HUES6 (cell line): ENCODE measurements around the gene CGB3.
"Not testable (repeated sequence)": the region's sequence is repeated elsewhere in the genome, so short reads cannot be mapped to it uniquely, and the experiment has no call there.

Experiments used
- H3K27ac ChIP-seq: 2 replicates; pipeline ENCODE4 v1.7.0; 2013; ENCODE audit warnings: low read depth, mild to moderate bottlenecking, low read length, inconsistent platforms
- H3K27me3 ChIP-seq: 2 replicates; pipeline ENCODE4 v1.6.1; 2013; ENCODE audit warnings: low read length; ENCODE audit not compliant: control insufficient read depth, insufficient read depth
- H3K36me3 ChIP-seq: 2 replicates; pipeline ENCODE4 v1.6.1; 2013; ENCODE audit warnings: low read length; ENCODE audit not compliant: control insufficient read depth, insufficient read depth
- H3K4me1 ChIP-seq: 2 replicates; pipeline ENCODE4 v1.6.1; 2013; ENCODE audit warnings: low read length; ENCODE audit not compliant: control insufficient read depth, insufficient read depth
- H3K4me3 ChIP-seq: 2 replicates; pipeline ENCODE4 v1.5.1; 2013; ENCODE audit warnings: low read depth, low read length
- H3K9ac ChIP-seq: one replicate; pipeline ENCODE4 v1.6.1; 2013; ENCODE audit warnings: mild to moderate bottlenecking, low read length
- H3K9me3 ChIP-seq: 2 replicates; pipeline ENCODE4 v1.6.1; 2013; ENCODE audit warnings: low read depth, low read length; ENCODE audit not compliant: control insufficient read depth, insufficient read depth

Gene CGB3

DNA sequence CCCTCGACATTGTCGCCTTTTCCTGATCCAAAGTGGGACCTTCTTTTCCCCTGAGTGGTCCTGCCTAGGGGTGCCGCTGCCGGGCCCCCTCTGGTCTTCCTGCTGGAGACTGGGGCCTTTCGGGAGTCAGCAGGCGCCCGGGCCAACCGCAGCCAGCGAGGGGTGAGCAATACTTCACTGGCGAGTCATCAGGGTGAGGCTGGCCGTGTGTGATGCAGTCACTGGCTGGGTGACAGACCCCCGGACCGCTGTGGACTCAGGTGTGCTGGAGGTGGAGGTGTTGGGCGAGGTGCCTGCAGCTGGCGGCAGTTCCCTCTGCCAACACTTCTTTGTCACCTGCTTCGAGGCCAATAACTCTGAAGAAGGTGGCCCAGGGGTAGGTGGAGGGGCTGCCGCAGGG, 18.0 kb upstream of the CGB3 start:
- Histone ChIP-seq H3K27me3 (no peaks in the 10 kb centered on the region), H3K9me3 (no peaks in the 10 kb centered on the region), H3K9ac (no peak overlapping the region), H3K27ac (no peak overlapping the region), H3K4me3 (no peak overlapping the region), H3K4me1 (peaks cover 2% of the 10 kb centered on the region; the same call in 1 of the 2 replicates), H3K36me3 (no peaks in the 10 kb centered on the region)

DNA sequence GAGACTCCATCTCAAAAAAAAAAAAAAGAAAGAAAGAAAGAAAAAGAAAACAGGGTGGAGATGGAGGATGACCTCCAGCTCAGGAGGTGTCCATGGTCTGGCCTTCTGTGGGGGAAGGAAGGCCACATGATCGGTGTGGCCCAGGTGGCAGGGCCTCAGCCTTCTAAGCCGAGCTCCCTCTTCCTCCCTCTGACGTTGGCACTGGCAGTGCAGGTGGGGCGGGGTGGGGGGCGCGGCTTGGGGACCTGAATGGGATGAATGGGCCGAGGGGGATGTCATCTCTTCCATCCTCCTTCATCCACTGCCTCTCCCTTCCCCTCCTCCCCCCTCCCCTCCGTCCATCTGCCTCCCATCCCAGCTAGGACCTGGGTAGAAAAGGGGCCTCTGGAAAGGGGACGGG, 15.6 kb upstream of the CGB3 start:
- H3K4me1 ChIP-seq, H3K9ac ChIP-seq, H3K4me3 ChIP-seq, H3K27ac ChIP-seq, H3K9me3 ChIP-seq, H3K36me3 ChIP-seq, H3K27me3 ChIP-seq: not testable (repeated sequence)

DNA sequence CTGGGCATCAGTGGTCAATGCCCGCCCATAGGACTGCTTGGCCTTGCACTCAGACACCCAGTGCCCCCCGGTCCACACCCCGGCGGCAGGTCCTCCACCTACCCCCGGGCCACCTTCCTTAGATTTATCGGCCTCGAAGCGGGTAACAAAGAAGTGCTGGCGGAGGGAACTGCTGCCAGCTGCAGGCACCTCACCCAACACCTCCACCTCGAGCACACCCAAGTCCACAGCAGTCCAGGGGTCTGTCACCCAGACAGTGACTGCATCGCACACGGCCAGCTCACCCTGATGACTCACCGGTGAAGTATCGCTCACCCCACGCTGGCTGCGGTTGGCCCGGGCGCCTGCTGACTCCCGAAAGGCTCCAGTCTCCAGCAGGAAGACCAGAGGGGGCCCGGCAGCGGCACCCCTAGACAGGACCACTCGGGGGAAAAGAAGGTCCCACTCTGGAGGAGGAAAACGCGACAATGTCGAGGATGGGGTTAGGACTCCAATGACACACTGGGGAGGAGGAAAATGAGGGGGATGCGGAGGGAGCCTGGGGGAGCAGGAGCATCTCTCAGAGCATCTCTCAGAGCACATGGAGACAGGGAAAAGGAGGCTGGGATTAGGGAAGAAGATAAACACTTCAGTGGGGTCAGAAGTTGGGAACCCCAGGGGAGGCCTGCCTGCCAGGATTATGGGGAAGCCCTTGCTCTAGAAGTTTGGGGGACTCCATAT, 14.6 kb upstream of the CGB3 start:
- not testable (repeated sequence) for H3K4me1 ChIP-seq

DNA sequence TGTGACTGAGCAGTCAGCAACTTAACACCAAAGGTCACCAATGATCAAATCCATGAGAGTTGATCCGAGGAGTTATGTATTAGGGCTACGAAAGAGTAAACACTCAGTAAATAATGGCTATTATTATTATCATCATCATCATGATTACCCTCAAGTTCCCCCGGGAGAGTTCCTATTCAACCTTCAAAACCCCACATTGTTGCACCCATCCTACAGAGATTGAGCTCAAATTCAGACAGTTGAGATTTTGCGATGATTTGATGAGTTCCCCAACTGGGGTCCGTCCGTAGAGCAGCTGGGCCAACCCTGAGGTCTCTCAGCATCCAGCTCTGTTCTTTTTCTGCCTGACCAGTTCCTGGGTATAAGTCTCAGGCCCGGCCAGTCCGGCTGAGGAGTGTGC, 14.0 kb upstream of the CGB3 start:
- H3K9ac ChIP-seq, H3K9me3 ChIP-seq, H3K4me1 ChIP-seq, H3K27ac ChIP-seq, H3K36me3 ChIP-seq, H3K4me3 ChIP-seq, H3K27me3 ChIP-seq: not testable (repeated sequence)

More for the DNA sequence above, 14.6 kb upstream of the CGB3 start:
- H3K27ac ChIP-seq, H3K9ac ChIP-seq, H3K27me3 ChIP-seq, H3K36me3 ChIP-seq, H3K9me3 ChIP-seq, H3K4me3 ChIP-seq: not testable (repeated sequence)

DNA sequence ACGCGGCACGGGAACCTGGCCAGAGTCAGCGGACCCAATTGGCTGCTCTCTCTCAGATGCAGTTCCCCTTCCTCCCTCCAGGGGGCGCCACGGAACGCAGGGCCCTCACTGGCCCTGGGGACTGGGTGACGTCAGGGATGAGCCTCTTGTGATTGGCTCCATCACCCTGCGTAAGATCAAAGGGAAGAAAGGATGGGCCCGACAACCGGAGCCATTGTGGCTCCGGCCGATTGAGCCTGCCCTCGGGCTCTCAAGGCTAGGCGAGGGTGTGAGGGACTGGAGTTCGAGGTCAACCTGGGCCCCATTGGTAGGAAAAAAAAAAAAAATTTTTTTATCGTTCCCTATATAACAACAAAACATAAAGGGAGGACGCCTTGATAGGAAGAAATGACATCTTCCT, 12.7 kb upstream of the CGB3 start, which contains the start of gene CGB1:
Gene CGB1 (minus strand): TSS at position 81 of the 400 bp plus-strand sequence. CDS start 184 bp downstream, outside the sequence.
- not testable (repeated sequence) for H3K9ac ChIP-seq, H3K36me3 ChIP-seq, H3K27ac ChIP-seq, H3K4me1 ChIP-seq, H3K9me3 ChIP-seq, H3K27me3 ChIP-seq
- peak within 1 kb of the TSS; percentile 16; the same call in 1 of the 2 replicates for H3K4me3 ChIP-seq

DNA sequence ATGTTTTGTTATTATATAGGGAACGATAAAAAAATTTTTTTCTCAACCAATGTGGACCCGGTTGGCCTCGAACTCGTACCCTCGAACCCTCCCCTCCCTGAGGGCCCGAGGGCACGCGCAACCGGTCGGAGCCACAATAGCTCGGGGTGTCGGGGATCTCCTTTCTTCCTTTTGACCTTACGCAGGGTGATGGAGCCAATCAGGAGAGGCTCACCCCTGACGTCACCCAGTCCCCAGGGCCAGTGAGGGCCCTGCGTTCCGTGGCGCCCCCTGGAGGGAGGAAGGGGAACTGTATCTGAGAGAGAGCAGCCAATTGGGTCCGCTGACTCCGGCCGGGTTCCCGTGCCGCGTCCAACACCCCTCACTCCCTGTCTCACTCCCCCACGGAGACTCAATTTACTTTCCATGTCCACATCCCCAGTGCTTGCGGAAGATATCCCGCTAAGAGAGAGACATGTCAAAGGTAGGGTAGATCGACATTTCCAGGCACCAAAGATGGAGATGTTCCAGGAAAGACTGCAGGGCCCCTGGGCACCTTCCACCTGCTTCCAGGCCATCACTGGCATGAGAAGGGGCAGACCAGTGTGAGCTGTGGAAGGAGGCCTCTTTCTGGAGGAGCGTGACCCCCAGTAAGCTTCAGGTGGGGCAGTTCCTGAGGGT, 7.6 kb upstream of the CGB3 start, which contains the start of gene CGB2:
Gene CGB2 (plus strand): TSS at position 249 of the 660 bp plus-strand sequence. CDS start 206 bp downstream, at position 455.
- not testable (repeated sequence) for H3K9me3 ChIP-seq, H3K36me3 ChIP-seq, H3K27me3 ChIP-seq, H3K9ac ChIP-seq, H3K4me1 ChIP-seq, H3K27ac ChIP-seq
- peak within 1 kb of the TSS; percentile 37 for H3K4me3 ChIP-seq

DNA sequence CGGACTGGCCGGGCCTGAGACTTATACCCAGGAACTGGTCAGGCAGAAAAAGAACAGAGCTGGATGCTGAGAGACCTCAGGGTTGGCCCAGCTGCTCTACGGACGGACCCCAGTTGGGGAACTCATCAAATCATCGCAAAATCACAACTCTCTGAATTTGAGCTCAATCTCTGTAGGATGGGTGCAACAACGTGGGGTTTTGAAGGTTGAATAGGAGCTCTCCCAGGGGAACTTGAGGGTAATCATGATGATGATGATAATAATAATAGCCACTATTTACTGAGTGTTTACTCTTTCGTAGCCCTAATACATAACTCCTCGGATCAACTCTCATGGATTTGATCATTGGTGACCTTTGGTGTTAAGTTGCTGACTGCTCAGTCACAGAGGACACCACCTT, 6.2 kb upstream of the CGB3 start:
- not testable (repeated sequence) for H3K9ac ChIP-seq, H3K4me1 ChIP-seq, H3K27ac ChIP-seq, H3K9me3 ChIP-seq, H3K4me3 ChIP-seq, H3K27me3 ChIP-seq, H3K36me3 ChIP-seq

DNA sequence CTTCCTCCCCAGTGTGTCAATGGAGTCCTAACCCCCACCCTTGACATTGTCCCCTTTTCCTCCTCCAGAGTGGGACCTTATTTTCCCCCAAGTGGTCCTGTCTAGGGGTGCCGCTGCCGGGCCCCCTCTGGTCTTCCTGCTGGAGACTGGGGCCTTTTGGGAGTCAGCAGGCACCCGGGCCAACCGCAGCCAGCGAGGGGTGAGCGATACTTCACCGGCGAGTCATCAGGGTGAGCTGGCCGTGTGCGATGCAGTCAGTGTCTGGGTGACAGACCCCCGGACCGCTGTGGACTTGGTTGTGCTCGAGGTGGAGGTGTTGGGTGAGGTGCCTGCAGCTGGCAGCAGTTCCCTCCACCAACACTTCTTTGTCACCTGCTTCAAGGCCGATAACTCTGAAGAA, 5.6 kb upstream of the CGB3 start:
- H3K9me3 ChIP-seq, H3K4me3 ChIP-seq, H3K9ac ChIP-seq, H3K27me3 ChIP-seq, H3K27ac ChIP-seq, H3K36me3 ChIP-seq, H3K4me1 ChIP-seq: not testable (repeated sequence)

DNA sequence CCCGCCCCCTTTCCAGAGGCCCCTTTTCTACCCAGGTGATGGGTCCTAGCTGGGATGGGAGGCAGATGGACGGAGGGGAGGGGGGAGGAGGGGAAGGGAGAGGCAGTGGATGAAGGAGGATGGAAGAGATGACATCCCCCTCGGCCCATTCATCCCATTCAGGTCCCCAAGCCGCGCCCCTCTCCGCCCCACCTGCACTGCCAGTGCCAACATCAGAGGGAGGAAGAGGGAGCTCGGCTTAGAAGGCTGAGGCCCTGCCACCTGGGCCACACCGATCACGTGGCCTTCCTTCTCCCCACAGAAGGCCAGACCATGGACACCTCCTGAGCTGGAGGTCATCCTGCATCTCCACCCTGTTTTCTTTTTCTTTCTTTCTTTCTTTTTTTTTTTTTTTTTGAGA, 4.6 kb upstream of the CGB3 start:
- H3K9ac ChIP-seq, H3K36me3 ChIP-seq, H3K9me3 ChIP-seq, H3K4me1 ChIP-seq, H3K27me3 ChIP-seq, H3K27ac ChIP-seq, H3K4me3 ChIP-seq: not testable (repeated sequence)

DNA sequence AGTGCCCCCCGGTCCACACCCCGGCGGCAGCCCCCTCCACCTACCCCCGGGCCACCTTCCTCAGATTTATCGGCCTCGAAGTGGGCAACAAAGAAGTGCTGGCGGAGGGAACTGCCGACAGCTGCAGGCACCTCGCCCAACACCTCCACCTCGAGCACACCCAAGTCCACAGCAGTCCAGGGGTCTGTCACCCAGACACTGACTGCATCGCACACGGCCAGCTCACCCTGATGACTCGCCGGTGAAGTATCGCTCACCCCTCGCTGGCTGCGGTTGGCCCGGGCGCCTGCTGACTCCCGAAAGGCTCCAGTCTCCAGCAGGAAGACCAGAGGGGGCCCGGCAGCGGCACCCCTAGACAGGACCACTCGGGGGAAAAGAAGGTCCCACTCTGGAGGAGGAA, 1.5 kb upstream of the CGB3 start:
- H3K9ac ChIP-seq, H3K36me3 ChIP-seq, H3K27ac ChIP-seq, H3K9me3 ChIP-seq, H3K4me3 ChIP-seq, H3K4me1 ChIP-seq: not testable (repeated sequence)
- H3K27me3 ChIP-seq: peaks cover 12% of the 10 kb centered on the region

DNA sequence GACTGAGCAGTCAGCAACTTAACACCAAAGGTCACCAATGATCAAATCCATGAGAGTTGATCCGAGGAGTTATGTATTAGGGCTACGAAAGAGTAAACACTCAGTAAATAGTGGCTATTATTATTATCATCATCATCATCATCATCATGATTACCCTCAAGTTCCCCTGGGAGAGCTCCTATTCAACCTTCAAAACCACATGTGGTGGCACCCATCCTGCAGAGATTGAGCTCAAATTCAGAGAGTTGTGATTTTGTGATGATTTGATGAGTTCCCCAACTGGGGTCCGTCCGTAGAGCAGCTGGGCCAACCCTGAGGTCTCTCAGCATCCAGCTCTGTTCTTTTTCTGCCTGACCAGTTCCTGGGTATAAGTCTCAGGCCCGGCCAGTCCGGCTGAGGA, 955 bp upstream of the CGB3 start:
- Histone ChIP-seq H3K27me3 (peaks cover 17% of the 10 kb centered on the region), H3K4me1 (peaks cover 15% of the 10 kb centered on the region; the same call in 1 of the 2 replicates)
- not testable (repeated sequence) for H3K4me3 ChIP-seq, H3K27ac ChIP-seq, H3K9me3 ChIP-seq, H3K9ac ChIP-seq, H3K36me3 ChIP-seq
